GM23338 (cell line): ENCODE results near the gene ILDR2. TPM values are rescaled to one million over a fixed set of nuclear protein-coding genes. Genes with fewer than 3 reads are reported as not detected.

Source experiments
- ATAC-seq: fragments of 200-7000 bp; cut with Tn5 transposase; 3 replicates; pipeline ENCODE4 v1.9.1; 2020
- DNase-seq: peaks from one replicate; pipeline ENCODE4 v3.0.0-alpha.2; 2015; ENCODE audit warnings: low spot score
- H2AFZ ChIP-seq: fragments of 200-600 bp; sonication (generic); 2 replicates; pipeline ENCODE4 v1.8.0; 2016; ENCODE audit warnings: antibody characterized with exemption, mild to moderate bottlenecking, moderate library complexity
- H3F3A ChIP-seq: fragments of 200-600 bp; sonication (generic); replicated peaks from 2 replicates; pipeline ENCODE4 v1.8.0; 2017; ENCODE audit warnings: antibody characterized with exemption, mixed run types, low read depth
- H3K27ac ChIP-seq: fragments of 200-600 bp; sonication (generic); 2 replicates; pipeline ENCODE4 v1.6.1; 2016; ENCODE audit warnings: low read depth
- H3K27me3 ChIP-seq: fragments of 200-600 bp; sonication (generic); 2 replicates; pipeline ENCODE4 v1.8.0; 2016; ENCODE audit warnings: mild to moderate bottlenecking, mixed run types, moderate library complexity; ENCODE audit not compliant: insufficient read depth
- H3K36me3 ChIP-seq: fragments of 200-600 bp; sonication (generic); 2 replicates; pipeline ENCODE4 v1.8.0; 2016; ENCODE audit warnings: mild to moderate bottlenecking; ENCODE audit not compliant: insufficient read depth
- H3K4me1 ChIP-seq: fragments of 200-600 bp; sonication (generic); 2 replicates; pipeline ENCODE4 v1.8.0; 2016; ENCODE audit warnings: mild to moderate bottlenecking, moderate library complexity; ENCODE audit not compliant: insufficient read depth
- H3K4me2 ChIP-seq: fragments of 200-600 bp; sonication (generic); 2 replicates; pipeline ENCODE4 v1.7.1; 2017; ENCODE audit warnings: mixed run types
- H3K4me3 ChIP-seq: fragments of 200-600 bp; sonication (generic); 2 replicates; pipeline ENCODE4 v1.6.1; 2016; ENCODE audit warnings: mixed run types
- H3K79me2 ChIP-seq: fragments of 200-600 bp; sonication (generic); replicated peaks from 2 replicates; pipeline ENCODE4 v1.8.0; 2017; ENCODE audit warnings: mild to moderate bottlenecking; ENCODE audit not compliant: insufficient read depth
- H3K9me2 ChIP-seq: fragments of 200-600 bp; sonication (generic); 2 replicates; pipeline ENCODE4 v1.8.0; 2017; ENCODE audit not compliant: insufficient read depth
- H4K20me1 ChIP-seq: fragments of 200-600 bp; sonication (generic); replicated peaks from 2 replicates; pipeline ENCODE4 v1.8.0; 2017; ENCODE audit warnings: mild to moderate bottlenecking; ENCODE audit not compliant: insufficient read depth
- H3K27ac Mint-ChIP-seq: 2 replicates; pipeline ENCODE4 v1.8.0; 2020; ENCODE audit warnings: inconsistent platforms, mild to moderate bottlenecking, moderate library complexity, mixed read lengths
- H3K27me3 Mint-ChIP-seq: 3 replicates; pipeline ENCODE4 v1.8.0; 2022; ENCODE audit warnings: low read depth, mild to moderate bottlenecking, moderate library complexity, mixed read lengths, inconsistent platforms; ENCODE audit not compliant: insufficient read depth, poor library complexity
- H3K36me3 Mint-ChIP-seq: 3 replicates; pipeline ENCODE4 v1.8.0; 2021; ENCODE audit warnings: low read depth, mild to moderate bottlenecking, inconsistent platforms, moderate library complexity, mixed read lengths
- H3K4me1 Mint-ChIP-seq: 3 replicates; pipeline ENCODE4 v1.8.0; 2020; ENCODE audit warnings: mild to moderate bottlenecking, inconsistent platforms, mixed read lengths
- H3K4me3 Mint-ChIP-seq: 3 replicates; pipeline ENCODE4 v1.8.0; 2021; ENCODE audit warnings: moderate library complexity, mild to moderate bottlenecking, inconsistent platforms, mixed read lengths
- H3K9me3 Mint-ChIP-seq: 3 replicates; pipeline ENCODE4 v1.8.0; 2020; ENCODE audit warnings: moderate library complexity, mild to moderate bottlenecking, inconsistent platforms, mixed read lengths
- ETS1 ChIP-seq: IDR thresholded peaks from 2 replicates; pipeline ENCODE4 v1.6.1; 2016; ENCODE audit warnings: antibody characterized with exemption
- EZH2 ChIP-seq: fragments of 200-600 bp; sonication (generic); IDR thresholded peaks from one replicate; pipeline ENCODE4 v1.8.0; 2017; ENCODE audit warnings: antibody characterized with exemption, mild to moderate bottlenecking, low read depth; ENCODE audit not compliant: unreplicated experiment
- EZH2phosphoT487 ChIP-seq: fragments of 200-600 bp; sonication (generic); IDR thresholded peaks from one replicate; pipeline ENCODE4 v1.8.1; 2018; ENCODE audit warnings: antibody characterized with exemption; ENCODE audit not compliant: unreplicated experiment
- JUNB ChIP-seq: IDR thresholded peaks from one replicate; pipeline ENCODE4 v1.6.1; 2016; ENCODE audit warnings: antibody characterized with exemption; ENCODE audit not compliant: unreplicated experiment
- POLR2AphosphoS5 ChIP-seq: IDR thresholded peaks from 2 replicates; pipeline ENCODE4 v1.6.1; 2016; ENCODE audit warnings: antibody characterized with exemption, low read depth
- STAT1 ChIP-seq: IDR thresholded peaks from one replicate; pipeline ENCODE4 v1.6.1; 2016; ENCODE audit warnings: antibody characterized with exemption; ENCODE audit not compliant: unreplicated experiment
- ZNF331 ChIP-seq: fragments of 250-450 bp; sonication (Bioruptor Pico); IDR thresholded peaks from 2 replicates; pipeline ENCODE4 v1.5.0; 2020; ENCODE audit warnings: low read depth, mild to moderate bottlenecking, moderate library complexity
- ZNF462 ChIP-seq: fragments of 250-450 bp; sonication (Bioruptor Pico); IDR thresholded peaks from 2 replicates; pipeline ENCODE4 v1.5.0; 2020; ENCODE audit warnings: mild to moderate bottlenecking, moderate library complexity
- polyA plus RNA-seq: library from polyadenylated mRNA; unstranded; fragments of >200 nt; fragmentation: Nextera tagmentation; extraction: Ambion mirVana; gene quantifications from 2 replicates; pipeline ENCODE4 v1.2.1, GENCODE V29; 2016
- total RNA-seq: library from RNA; depleted of rRNA; stranded (reverse); fragments of >200 nt; shearing (Covaris generic); gene quantifications from 2 replicates; pipeline ENCODE4 v1.2.3, GENCODE V29; 2014
- TF ChIP-seq, protein P1 (sequence below), 2 experiments: fragments of 200-600 bp in 1 of 2; sonication (generic) in 1 of 2; conservative IDR thresholded peaks; 2 replicates each; pipeline versions ENCODE4 v1.5.1 to v1.6.1; 2016 to 2017; ENCODE audit warnings: antibody characterized with exemption in 2 of 2, low read depth in 2 of 2, mild to moderate bottlenecking in 2 of 2, moderate library complexity in 1 of 2

Gene ILDR2
- total and polyA plus RNA-seq, 2 experiments from 2014 or later: 0.27 to 2.4 TPM

- Mint-ChIP-seq H3K36me3 (peaks cover 11% of the 10 kb centered on the region; the same call in 2 of the 3 replicates), H3K4me1 (peaks cover 27% of the 10 kb centered on the region), H3K27me3 (peaks cover 6% of the 10 kb centered on the region), H3K4me3 (peak overlapping the region; percentile 95), H3K27ac (no peak overlapping the region), H3K9me3 (peaks cover 7% of the 10 kb centered on the region; the same call in 1 of the 3 replicates)
- Histone ChIP-seq H4K20me1 (peaks cover 23% of the 10 kb centered on the region), H2AFZ (no peak overlapping the region), H3F3A (no peaks in the 10 kb centered on the region), H3K27ac (no peak overlapping the region), H3K4me1 (peaks cover 9% of the 10 kb centered on the region), H3K27me3 (no peaks in the 10 kb centered on the region), H3K4me3 (peak overlapping the region; percentile 42), H3K9me2 (no peaks in the 10 kb centered on the region), H3K36me3 (no peaks in the 10 kb centered on the region), H3K79me2 (peaks cover 41% of the 10 kb centered on the region), H3K4me2 (peak overlapping the region; percentile 70)
- no peak for TF ChIP-seq JUNB
- TF ChIP-seq ZNF331 (CRISPR knock-in tag): no peak
- no peak for TF ChIP-seq ETS1
- TF ChIP-seq EZH2phosphoT487: no peak
- TF ChIP-seq ZNF462 (CRISPR knock-in tag): no peak
- TF ChIP-seq POLR2AphosphoS5: no peak
- TF ChIP-seq, protein P1, sequence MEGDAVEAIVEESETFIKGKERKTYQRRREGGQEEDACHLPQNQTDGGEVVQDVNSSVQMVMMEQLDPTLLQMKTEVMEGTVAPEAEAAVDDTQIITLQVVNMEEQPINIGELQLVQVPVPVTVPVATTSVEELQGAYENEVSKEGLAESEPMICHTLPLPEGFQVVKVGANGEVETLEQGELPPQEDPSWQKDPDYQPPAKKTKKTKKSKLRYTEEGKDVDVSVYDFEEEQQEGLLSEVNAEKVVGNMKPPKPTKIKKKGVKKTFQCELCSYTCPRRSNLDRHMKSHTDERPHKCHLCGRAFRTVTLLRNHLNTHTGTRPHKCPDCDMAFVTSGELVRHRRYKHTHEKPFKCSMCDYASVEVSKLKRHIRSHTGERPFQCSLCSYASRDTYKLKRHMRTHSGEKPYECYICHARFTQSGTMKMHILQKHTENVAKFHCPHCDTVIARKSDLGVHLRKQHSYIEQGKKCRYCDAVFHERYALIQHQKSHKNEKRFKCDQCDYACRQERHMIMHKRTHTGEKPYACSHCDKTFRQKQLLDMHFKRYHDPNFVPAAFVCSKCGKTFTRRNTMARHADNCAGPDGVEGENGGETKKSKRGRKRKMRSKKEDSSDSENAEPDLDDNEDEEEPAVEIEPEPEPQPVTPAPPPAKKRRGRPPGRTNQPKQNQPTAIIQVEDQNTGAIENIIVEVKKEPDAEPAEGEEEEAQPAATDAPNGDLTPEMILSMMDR (conservative IDR thresholded peaks at IDR 0.05; ENCODE audit: low read depth in 2 of 2): peak in 1 of 2 experiments; percentile 25; a peak in 2 of 4 replicates
- no peak for TF ChIP-seq STAT1
- no peak for TF ChIP-seq EZH2
- DNase-seq: no peak
- no peak for ATAC-seq
These were observed 98.9 kb downstream of the ILDR2 start for GRCh38 chr1:166876540-166876838.
